Prostate gland (tissue), 1 donor: ENCODE results near the gene GPR17.

Experiments used
- POLR2A ChIP-seq: fragments of 450-650 bp; IDR thresholded peaks from one replicate; pipeline ENCODE4 v1.6.1; 2016; ENCODE audit warnings: antibody characterized with exemption, mild to moderate bottlenecking
- POLR2AphosphoS5 ChIP-seq: sonication (generic); formaldehyde crosslinking; IDR thresholded peaks from one replicate; pipeline ENCODE4 v1.6.1; 2017; ENCODE audit warnings: antibody characterized with exemption

- TF ChIP-seq POLR2AphosphoS5 (no peak), POLR2A (no peak)
These were observed 17.7 kb downstream of the GPR17 start for GRCh38 chr2:127663566-127664064.
